Chondrocyte (in vitro differentiated cells): ENCODE results near the gene LDHAL6A. TPM values are rescaled to one million over a fixed set of nuclear protein-coding genes. Genes with fewer than 3 reads are reported as not detected.

Experiments used
- DNase-seq: peaks from one replicate; pipeline ENCODE4 v3.0.0; 2021; ENCODE audit warnings: mixed read lengths, low spot score
- H3K27ac Mint-ChIP-seq: one replicate; pipeline ENCODE4 v1.8.0; 2021; ENCODE audit warnings: mild to moderate bottlenecking, moderate library complexity, mixed read lengths; ENCODE audit not compliant: unreplicated experiment
- H3K27me3 Mint-ChIP-seq: 2 replicates; pipeline ENCODE4 v1.8.0; 2021; ENCODE audit warnings: low read depth, mixed read lengths
- H3K36me3 Mint-ChIP-seq: 2 replicates; pipeline ENCODE4 v1.8.0; 2021; ENCODE audit warnings: low read depth, mixed read lengths
- H3K4me1 Mint-ChIP-seq: 2 replicates; pipeline ENCODE4 v1.8.0; 2021; ENCODE audit warnings: low read depth, mild to moderate bottlenecking, mixed read lengths
- H3K4me3 Mint-ChIP-seq: one replicate; pipeline ENCODE4 v1.8.0; 2021; ENCODE audit warnings: mild to moderate bottlenecking, moderate library complexity, mixed read lengths; ENCODE audit not compliant: unreplicated experiment
- H3K9me3 Mint-ChIP-seq: 2 replicates; pipeline ENCODE4 v1.8.0; 2021; ENCODE audit warnings: low read depth, mixed read lengths
- CTCF ChIP-seq: fragments of 200-600 bp; sonication (generic); IDR thresholded peaks from 2 replicates; pipeline ENCODE4 v1.5.0; 2021; ENCODE audit warnings: antibody characterized with exemption, mild to moderate bottlenecking, moderate library complexity
- total RNA-seq: library from RNA; stranded (reverse); gene quantifications from 3 replicates; pipeline ENCODE4 v1.2.1, GENCODE V29; 2021

Gene LDHAL6A
- total RNA-seq, 1 donor from 2014 or later, result not detected

- no peak for DNase-seq
- Mint-ChIP-seq H3K36me3 (peaks cover 47% of the 10 kb centered on the region), H3K27ac (no peak overlapping the region), H3K9me3 (peaks cover 7% of the 10 kb centered on the region), H3K4me3 (no peak overlapping the region), H3K4me1 (no peaks in the 10 kb centered on the region), H3K27me3 (no peaks in the 10 kb centered on the region)
- no peak for TF ChIP-seq CTCF
These were observed 46.0 kb downstream of the LDHAL6A start for GRCh38 chr11:18501629-18502028.

GRCh38 chr11:18502352-18502751 lies 46.7 kb downstream of the LDHAL6A start:
- H3K27me3 Mint-ChIP-seq, result no peaks in the 10 kb centered on the region

GRCh38 chr11:18521122-18521521 lies 65.5 kb downstream of the LDHAL6A start:
- H3K4me1 Mint-ChIP-seq, result peaks cover 22% of the 10 kb centered on the region
- H3K9me3 Mint-ChIP-seq, result no peaks in the 10 kb centered on the region
- no peak for TF ChIP-seq CTCF
- peaks cover 5% of the 10 kb centered on the region for H3K36me3 Mint-ChIP-seq
- H3K27ac Mint-ChIP-seq, result no peak overlapping the region
- no peaks in the 10 kb centered on the region for H3K27me3 Mint-ChIP-seq
- no peak overlapping the region for H3K4me3 Mint-ChIP-seq
- no peak for DNase-seq

More at GRCh38 chr11:18502352-18502751, 46.7 kb downstream of the LDHAL6A start:
- no peak for TF ChIP-seq CTCF
- Mint-ChIP-seq H3K4me1 (no peaks in the 10 kb centered on the region), H3K9me3 (peaks cover 7% of the 10 kb centered on the region), H3K4me3 (no peak overlapping the region), H3K36me3 (peaks cover 49% of the 10 kb centered on the region), H3K27ac (no peak overlapping the region)
- no peak for DNase-seq

- H3K27ac Mint-ChIP-seq, result peak overlapping the region; percentile 1
- no peak overlapping the region for H3K4me3 Mint-ChIP-seq
- TF ChIP-seq CTCF, result no peak
- H3K27me3 Mint-ChIP-seq, result no peaks in the 10 kb centered on the region
- no peak for DNase-seq
- H3K9me3 Mint-ChIP-seq, result no peaks in the 10 kb centered on the region
- H3K36me3 Mint-ChIP-seq, result peaks cover 5% of the 10 kb centered on the region
- peaks cover 26% of the 10 kb centered on the region for H3K4me1 Mint-ChIP-seq
These were observed 66.7 kb downstream of the LDHAL6A start for GRCh38 chr11:18522388-18522787.

GRCh38 chr11:18523084-18523483 lies 67.4 kb downstream of the LDHAL6A start:
- Mint-ChIP-seq H3K27me3 (no peaks in the 10 kb centered on the region), H3K4me3 (no peak overlapping the region), H3K36me3 (peaks cover 5% of the 10 kb centered on the region), H3K9me3 (no peaks in the 10 kb centered on the region), H3K27ac (no peak overlapping the region), H3K4me1 (peaks cover 33% of the 10 kb centered on the region)
- no peak for DNase-seq
- no peak for TF ChIP-seq CTCF
